ENCODE results near the gene TRPM3. TPM values are rescaled to one million over a fixed set of nuclear protein-coding genes. Genes with fewer than 3 reads are reported as not detected.

TRPM3 gene
- total and polyA plus RNA-seq, 9 of the 15 experiments (the other 6 are each of a cell fraction or from before 2014, with no cell fraction given), result 0.04 TPM; not detected in 8

DNA sequence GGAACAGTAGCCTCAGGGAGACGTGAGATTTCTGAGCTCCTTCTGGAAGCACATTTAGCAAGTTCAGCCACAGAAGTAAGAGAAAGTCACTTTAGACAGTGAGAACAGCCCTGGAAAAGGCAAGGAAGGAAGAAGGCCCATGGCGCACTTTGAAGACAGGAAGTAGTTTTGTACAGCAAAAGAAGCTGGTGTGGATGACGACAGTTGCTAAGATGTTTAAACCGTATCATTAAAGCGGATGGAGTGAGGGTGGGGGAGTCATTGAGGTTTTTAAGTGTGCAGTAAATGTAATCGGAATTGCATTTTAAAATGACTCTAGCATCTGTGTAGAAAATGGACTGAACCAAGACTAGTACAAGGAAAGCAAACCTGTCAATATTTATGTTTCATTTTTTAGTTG lies 15.3 kb upstream of the TRPM3 start (continued):
- TF ChIP-seq CLOCK (CRISPR knock-in tag; IDR thresholded peaks at IDR 0.05; ENCODE audit: borderline replicate concordance), result no peak
- no peak for TF ChIP-seq CUX1 (CRISPR knock-in tag; IDR thresholded peaks at IDR 0.05)
- TF ChIP-seq CHD1 (IDR thresholded peaks at IDR 0.05; ENCODE audit: low read length), result no peak
- no peak for TF ChIP-seq ZNF57 (CRISPR knock-in tag; IDR thresholded peaks at IDR 0.05)
- no peak for TF ChIP-seq TAF1 (IDR thresholded peaks at IDR 0.05; ENCODE audit: control insufficient read depth, extremely low read depth, insufficient read depth, low read length, severe bottlenecking)
- TF ChIP-seq SNRNP70 (optimal IDR thresholded peaks at IDR 0.05; ENCODE audit: low read depth, low read length), result no peak
- no peak for TF ChIP-seq THAP12 (CRISPR knock-in tag; IDR thresholded peaks at IDR 0.05)
- no peak for TF ChIP-seq ZNF592 (IDR thresholded peaks at IDR 0.05)

Measured in K562 (cell line).